IMR-90 (cell line): ENCODE data around the gene CCL15.
"Not testable (repeated sequence)": the region's sequence is repeated elsewhere in the genome, so short reads cannot be mapped to it uniquely, and the experiment has no call there.

Source experiments
- MAFK ChIP-seq: IDR thresholded peaks from 2 replicates; pipeline ENCODE4 v1.6.1; 2012; ENCODE audit warnings: low read depth, low read length, improper control_type of control experiment
- POLR2A ChIP-seq: IDR thresholded peaks from 2 replicates; pipeline ENCODE4 v1.6.1; 2012; ENCODE audit warnings: mild to moderate bottlenecking, low read depth, low read length
- RAD21 ChIP-seq: IDR thresholded peaks from 2 replicates; pipeline ENCODE4 v1.6.1; 2012; ENCODE audit warnings: low read length, improper control_type of control experiment
- SMC3 ChIP-seq: fragments of 150-350 bp; IDR thresholded peaks from 2 replicates; pipeline ENCODE4 v1.6.1; 2016; ENCODE audit warnings: low read depth, mild to moderate bottlenecking, antibody characterized with exemption, low read length, moderate library complexity
- TF ChIP-seq, protein P1 (sequence below): conservative IDR thresholded peaks from 2 replicates; pipeline ENCODE4 v1.5.1; 2012; ENCODE audit warnings: mild to moderate bottlenecking, low read depth, low read length, improper control_type of control experiment

GRCh38 chr17:36015895-36016294 is 14.5 kb upstream of the CCL15 start:
- TF ChIP-seq, protein P1, sequence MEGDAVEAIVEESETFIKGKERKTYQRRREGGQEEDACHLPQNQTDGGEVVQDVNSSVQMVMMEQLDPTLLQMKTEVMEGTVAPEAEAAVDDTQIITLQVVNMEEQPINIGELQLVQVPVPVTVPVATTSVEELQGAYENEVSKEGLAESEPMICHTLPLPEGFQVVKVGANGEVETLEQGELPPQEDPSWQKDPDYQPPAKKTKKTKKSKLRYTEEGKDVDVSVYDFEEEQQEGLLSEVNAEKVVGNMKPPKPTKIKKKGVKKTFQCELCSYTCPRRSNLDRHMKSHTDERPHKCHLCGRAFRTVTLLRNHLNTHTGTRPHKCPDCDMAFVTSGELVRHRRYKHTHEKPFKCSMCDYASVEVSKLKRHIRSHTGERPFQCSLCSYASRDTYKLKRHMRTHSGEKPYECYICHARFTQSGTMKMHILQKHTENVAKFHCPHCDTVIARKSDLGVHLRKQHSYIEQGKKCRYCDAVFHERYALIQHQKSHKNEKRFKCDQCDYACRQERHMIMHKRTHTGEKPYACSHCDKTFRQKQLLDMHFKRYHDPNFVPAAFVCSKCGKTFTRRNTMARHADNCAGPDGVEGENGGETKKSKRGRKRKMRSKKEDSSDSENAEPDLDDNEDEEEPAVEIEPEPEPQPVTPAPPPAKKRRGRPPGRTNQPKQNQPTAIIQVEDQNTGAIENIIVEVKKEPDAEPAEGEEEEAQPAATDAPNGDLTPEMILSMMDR = not testable (repeated sequence)
- TF ChIP-seq MAFK, POLR2A, SMC3, RAD21: not testable (repeated sequence)
